Lung (tissue), 12 donors: ENCODE data around the gene CROCC. TPM values are rescaled to one million over a fixed set of nuclear protein-coding genes. Genes with fewer than 3 reads are reported as not detected.
"Not testable (repeated sequence)": the region's sequence is repeated elsewhere in the genome, so short reads cannot be mapped to it uniquely, and the experiment has no call there.

Source experiments
- ATAC-seq: fragments of 200-7000 bp; cut with Tn5 transposase; one replicate; pipeline ENCODE4 v1.9.1; 2020; ENCODE audit warnings: moderate number of reproducible peaks; ENCODE audit not compliant: insufficient read depth, low FRiP score
- DNase-seq, 3 donors: peaks; one replicate each; pipeline ENCODE4 v3.0.0-alpha.2; 2013 to 2017
- H3K27ac ChIP-seq, 2 donors: one replicate each; pipeline ENCODE4 v1.5.1; 2013; ENCODE audit warnings: mild to moderate bottlenecking in 2 of 2, moderate library complexity in 2 of 2, control low read depth in 1 of 2, inconsistent platforms in 1 of 2, low read depth in 1 of 2, low read length in 1 of 2
- H3K27me3 ChIP-seq, 3 donors: one replicate each; pipeline ENCODE4 v1.5.1; 2013; ENCODE audit warnings: low read length in 2 of 3; ENCODE audit not compliant: control insufficient read depth in 3 of 3, insufficient read depth in 3 of 3
- H3K36me3 ChIP-seq, 4 donors: one replicate each; pipeline ENCODE4 v1.5.1; 2013; ENCODE audit warnings: low read length in 4 of 4, mild to moderate bottlenecking in 1 of 4, moderate library complexity in 1 of 4; ENCODE audit not compliant: control insufficient read depth in 4 of 4, insufficient read depth in 4 of 4
- H3K4me1 ChIP-seq, 5 donors: one replicate each; pipeline ENCODE4 v1.5.1; 2013; ENCODE audit warnings: low read length in 5 of 5, mild to moderate bottlenecking in 2 of 5, moderate library complexity in 1 of 5; ENCODE audit not compliant: control insufficient read depth in 5 of 5, insufficient read depth in 5 of 5
- H3K4me3 ChIP-seq: one replicate; pipeline ENCODE4 v1.5.1; 2013; ENCODE audit warnings: mild to moderate bottlenecking, control low read depth, moderate library complexity
- H3K9ac ChIP-seq, 2 donors: one replicate each; pipeline ENCODE4 v1.5.1; 2013; ENCODE audit warnings: low read length in 2 of 2, control low read depth in 1 of 2; ENCODE audit not compliant: insufficient read depth in 1 of 2
- H3K9me3 ChIP-seq, 4 donors: one replicate each; pipeline ENCODE4 v1.5.1; 2013; ENCODE audit warnings: low read length in 3 of 4, mild to moderate bottlenecking in 1 of 4, moderate library complexity in 1 of 4; ENCODE audit not compliant: control insufficient read depth in 4 of 4, insufficient read depth in 3 of 4
- CTCF ChIP-seq: IDR thresholded peaks from 2 replicates; pipeline ENCODE4 v1.5.1; 2012; ENCODE audit warnings: mild to moderate bottlenecking; ENCODE audit errors: control extremely low read depth, extremely low read depth
- WGBS, 2 donors: extraction: QIAGEN DNeasy Blood & Tissue Kit; methylation state at CpG; one replicate each; pipeline ENCODE4 v1.1.7; 2013; 5-methylcytosine and 5-hydroxymethylcytosine counted together
- polyA plus RNA-seq, 2 donors: library from polyadenylated mRNA; stranded (reverse); fragments of 200-250 nt; gene quantifications; one replicate each; pipeline ENCODE4 v1.2.1, GENCODE V29; 2013
- total RNA-seq, 2 donors: library from RNA; depleted of rRNA in 1 of 2; stranded (reverse); fragments of >200 nt in 1 of 2; gene quantifications; one replicate each; pipeline ENCODE4 v1.2.1, GENCODE V29; 2014 to 2021
- donor health status: control.
- donor health status: control.
- donor health status: Bipolar disorder and iron deficiency.
- donor health status: healthy.
- donor health status: DM: yes; HTN: yes; CAD: no.

CROCC gene
- total and polyA plus RNA-seq, 4 donors, result 14.9 to 42.2 (median 28.5) TPM

GRCh38 chr1:16888860-16889816, 32.6 kb upstream of the CROCC start:
- ATAC-seq, result peak; percentile 87
- no peak for TF ChIP-seq CTCF
- peak; percentile 74 to 97 (median 96) for DNase-seq
- H3K27ac ChIP-seq, result peak overlapping the region; percentile 83 to 93
- no peaks in the 10 kb centered on the region for H3K27me3 ChIP-seq
- H3K4me1 ChIP-seq, result peaks cover 0 to 14% (median 0%) of the 10 kb centered on the region in 5 donors
- peak overlapping the region; percentile 53 for H3K4me3 ChIP-seq
- no peaks in the 10 kb centered on the region for H3K36me3 ChIP-seq
- peak overlapping the region; percentile 70 to 79 for H3K9ac ChIP-seq
- 4 to 14% methylated on average over 59 to 63 of the region's 63 CpGs for WGBS, 2 donors
- no peaks in the 10 kb centered on the region for H3K9me3 ChIP-seq

- H3K4me3 ChIP-seq, H3K9ac ChIP-seq, H3K36me3 ChIP-seq, DNase-seq, H3K27me3 ChIP-seq, H3K27ac ChIP-seq, H3K9me3 ChIP-seq, ATAC-seq: not testable (repeated sequence)
- WGBS, 2 donors, result 78 to 83% methylated on average over 5 of the region's 5 CpGs
- H3K4me1 ChIP-seq, result peaks cover 0 to 16% (median 0%) of the 10 kb centered on the region in 5 donors
Measured at GRCh38 chr1:16890539-16891021, 31.2 kb upstream of the CROCC start.

GRCh38 chr1:16891057-16891456, 30.7 kb upstream of the CROCC start:
- H3K4me3 ChIP-seq, DNase-seq, ATAC-seq, H3K36me3 ChIP-seq, H3K9ac ChIP-seq, H3K9me3 ChIP-seq, H3K27me3 ChIP-seq, H3K27ac ChIP-seq: not testable (repeated sequence)
- H3K4me1 ChIP-seq, result peaks cover 0 to 16% (median 0%) of the 10 kb centered on the region in 5 donors
- 62 to 86% methylated on average over 4 of the region's 4 CpGs for WGBS, 2 donors

- not testable (repeated sequence) for H3K4me3 ChIP-seq, H3K27me3 ChIP-seq, DNase-seq, H3K9ac ChIP-seq, H3K36me3 ChIP-seq, H3K27ac ChIP-seq, ATAC-seq, H3K9me3 ChIP-seq
- WGBS, 2 donors, result 75 to 81% methylated on average over 6 of the region's 6 CpGs
- H3K4me1 ChIP-seq, result peaks cover 0 to 25% (median 3%) of the 10 kb centered on the region in 5 donors
Measured at GRCh38 chr1:16892978-16893525, 28.7 kb upstream of the CROCC start.

GRCh38 chr1:16893796-16894195, 27.9 kb upstream of the CROCC start:
- DNase-seq, H3K27me3 ChIP-seq, H3K4me3 ChIP-seq, H3K9ac ChIP-seq, H3K36me3 ChIP-seq, H3K27ac ChIP-seq, ATAC-seq, H3K9me3 ChIP-seq: not testable (repeated sequence)
- WGBS, 2 donors, result 71 to 86% methylated on average over 4 of the region's 4 CpGs
- H3K4me1 ChIP-seq, result peaks cover 0 to 22% (median 3%) of the 10 kb centered on the region in 5 donors

- not testable (repeated sequence) for ATAC-seq, H3K9ac ChIP-seq, H3K36me3 ChIP-seq, DNase-seq, H3K27me3 ChIP-seq, H3K9me3 ChIP-seq, H3K4me3 ChIP-seq, H3K27ac ChIP-seq
- H3K4me1 ChIP-seq, result peaks cover 0 to 18% (median 3%) of the 10 kb centered on the region in 5 donors
- WGBS, 2 donors, result 83 to 87% methylated on average over 6 of the region's 6 CpGs
Measured at GRCh38 chr1:16894338-16894737, 27.4 kb upstream of the CROCC start.

GRCh38 chr1:16895233-16895597, 26.5 kb upstream of the CROCC start:
- H3K27me3 ChIP-seq, result not testable (repeated sequence)
- peak overlapping the region in 1 of 2 donors; percentile 53 for H3K27ac ChIP-seq
- H3K9ac ChIP-seq, result peak overlapping the region in 1 of 2 donors; percentile 78

More at GRCh38 chr1:16895233-16895597, 26.5 kb upstream of the CROCC start:
- H3K9me3 ChIP-seq, H3K4me3 ChIP-seq, DNase-seq, H3K36me3 ChIP-seq, ATAC-seq: not testable (repeated sequence)
- peaks cover 0 to 11% (median 3%) of the 10 kb centered on the region in 5 donors for H3K4me1 ChIP-seq
- WGBS, 2 donors, result 2% methylated on average over 5 of the region's 6 CpGs
